ENCODE measurements around the gene LARGE1. TPM values are rescaled to one million over a fixed set of nuclear protein-coding genes. Genes with fewer than 3 reads are reported as not detected.

Gene LARGE1
- total RNA-seq, 1 experiment from 2014 or later: 5.2 TPM

- TF ChIP-seq CTCF (IDR thresholded peaks at IDR 0.05; ENCODE audit: unreplicated experiment): no peak
Observed at GRCh38 chr22:33625959-33626358, 294.3 kb downstream of the LARGE1 start.

GRCh38 chr22:33620085-33620484 lies 300.2 kb downstream of the LARGE1 start:
- Mint-ChIP-seq H3K36me3 (ENCODE audit: insufficient read depth, unreplicated experiment) (no peaks in the 10 kb centered on the region), H3K27ac (ENCODE audit: low read depth, unreplicated experiment) (no peak overlapping the region), H3K9me3 (ENCODE audit: unreplicated experiment) (no peaks in the 10 kb centered on the region), H3K27me3 (ENCODE audit: insufficient read depth, unreplicated experiment) (no peaks in the 10 kb centered on the region), H3K4me1 (ENCODE audit: insufficient read depth, unreplicated experiment) (no peaks in the 10 kb centered on the region), H3K4me3 (ENCODE audit: unreplicated experiment) (no peak overlapping the region)
- BruUV-seq (replicated peaks): no TSS peak
- CTCF ChIA-PET: interaction anchor here (0.6 to 0.9 kb wide), 3 partner anchors 193 to 1530 kb away, joined by 3 to 6 read pairs (median 6); no protein-coding TSS in a partner anchor
- intact Hi-C loops (cut with micrococcal nuclease): no loop called here
- no peak for TF ChIP-seq CTCF (IDR thresholded peaks at IDR 0.05; ENCODE audit: unreplicated experiment)
- DNase-seq (ENCODE audit: unreplicated experiment): no peak
- POLR2A ChIA-PET: no interaction called here

More at GRCh38 chr22:33625959-33626358, 294.3 kb downstream of the LARGE1 start:
- intact Hi-C loops (cut with micrococcal nuclease): no loop called here
- no peaks in the 10 kb centered on the region for H3K4me1 Mint-ChIP-seq (ENCODE audit: insufficient read depth, unreplicated experiment)
- no TSS peak for BruUV-seq (replicated peaks)
- no peaks in the 10 kb centered on the region for H3K36me3 Mint-ChIP-seq (ENCODE audit: insufficient read depth, unreplicated experiment)
- DNase-seq (ENCODE audit: unreplicated experiment): no peak
- no peaks in the 10 kb centered on the region for H3K27me3 Mint-ChIP-seq (ENCODE audit: insufficient read depth, unreplicated experiment)
- ChIA-PET POLR2A (no interaction called here), CTCF (no interaction called here)
- H3K27ac Mint-ChIP-seq (ENCODE audit: low read depth, unreplicated experiment): no peak overlapping the region
- H3K4me3 Mint-ChIP-seq (ENCODE audit: unreplicated experiment): no peak overlapping the region
- H3K9me3 Mint-ChIP-seq (ENCODE audit: unreplicated experiment): no peaks in the 10 kb centered on the region

- POLR2A ChIA-PET: no interaction called here
- Mint-ChIP-seq H3K27me3 (ENCODE audit: insufficient read depth, unreplicated experiment) (no peaks in the 10 kb centered on the region), H3K4me1 (ENCODE audit: insufficient read depth, unreplicated experiment) (no peaks in the 10 kb centered on the region), H3K9me3 (ENCODE audit: unreplicated experiment) (peaks cover 6% of the 10 kb centered on the region), H3K27ac (ENCODE audit: low read depth, unreplicated experiment) (no peak overlapping the region), H3K36me3 (ENCODE audit: insufficient read depth, unreplicated experiment) (no peaks in the 10 kb centered on the region), H3K4me3 (ENCODE audit: unreplicated experiment) (no peak overlapping the region)
- BruUV-seq (replicated peaks): no TSS peak
- intact Hi-C loops (cut with micrococcal nuclease): no loop called here
- CTCF ChIA-PET: interaction anchor here (0.5 to 1.2 kb wide), 2 partner anchors 14 to 1638 kb away, joined by 3 read pairs; no protein-coding TSS in a partner anchor
- no peak for DNase-seq (ENCODE audit: unreplicated experiment)
- no peak for TF ChIP-seq CTCF (IDR thresholded peaks at IDR 0.05; ENCODE audit: unreplicated experiment)
Observed at GRCh38 chr22:33606504-33606903, 313.8 kb downstream of the LARGE1 start.

GRCh38 chr22:33605666-33606065 lies 314.6 kb downstream of the LARGE1 start:
- ChIA-PET CTCF (interaction anchor here (0.7 kb wide), 1 partner anchor 26 kb away, joined by 3 read pairs; no protein-coding TSS in a partner anchor), POLR2A (no interaction called here)
- Mint-ChIP-seq H3K27me3 (ENCODE audit: insufficient read depth, unreplicated experiment) (no peaks in the 10 kb centered on the region), H3K9me3 (ENCODE audit: unreplicated experiment) (peaks cover 6% of the 10 kb centered on the region), H3K36me3 (ENCODE audit: insufficient read depth, unreplicated experiment) (no peaks in the 10 kb centered on the region), H3K4me3 (ENCODE audit: unreplicated experiment) (no peak overlapping the region), H3K27ac (ENCODE audit: low read depth, unreplicated experiment) (no peak overlapping the region), H3K4me1 (ENCODE audit: insufficient read depth, unreplicated experiment) (no peaks in the 10 kb centered on the region)
- no peak for DNase-seq (ENCODE audit: unreplicated experiment)
- no TSS peak for BruUV-seq (replicated peaks)
- intact Hi-C loops (cut with micrococcal nuclease): no loop called here
- no peak for TF ChIP-seq CTCF (IDR thresholded peaks at IDR 0.05; ENCODE audit: unreplicated experiment)

Data from MCF 10A (cell line).